HG02885 (cell line): ENCODE measurements around the gene CNGB1.
"Not testable (repeated sequence)": the region's sequence is repeated elsewhere in the genome, so short reads cannot be mapped to it uniquely, and the experiment has no call there.

Experiments used
- ATAC-seq: cut with Tn5 transposase; IDR thresholded peaks from one replicate; pipeline ENCODE4 v1.9.1; 2021; ENCODE audit warnings: mild to moderate bottlenecking; ENCODE audit not compliant: unreplicated experiment, poor library complexity

CNGB1 gene

GRCh38 chr16:57938936-57939871, 31.7 kb downstream of the CNGB1 start:
- no peak for ATAC-seq

- ATAC-seq = no peak
These were observed 32.4 kb downstream of the CNGB1 start for GRCh38 chr16:57938484-57938883.

- ATAC-seq = no peak
These were observed 33.1 kb downstream of the CNGB1 start for GRCh38 chr16:57937861-57938260.

- no peak for ATAC-seq
These were observed 35.0 kb downstream of the CNGB1 start for GRCh38 chr16:57935904-57936303.

GRCh38 chr16:57930533-57930932, 40.4 kb downstream of the CNGB1 start:
- no peak for ATAC-seq

GRCh38 chr16:57929250-57929649, 41.7 kb downstream of the CNGB1 start:
- ATAC-seq = no peak

GRCh38 chr16:57926041-57926440, 44.9 kb downstream of the CNGB1 start:
- ATAC-seq = no peak

GRCh38 chr16:57925310-57925709, 45.6 kb downstream of the CNGB1 start:
- no peak for ATAC-seq

GRCh38 chr16:57924514-57924913, 46.4 kb downstream of the CNGB1 start:
- ATAC-seq = no peak

- no peak for ATAC-seq
These were observed 47.1 kb downstream of the CNGB1 start for GRCh38 chr16:57923841-57924240.

- ATAC-seq = no peak
These were observed 47.5 kb downstream of the CNGB1 start for GRCh38 chr16:57923418-57923817.

GRCh38 chr16:57920880-57921229, 50.1 kb downstream of the CNGB1 start:
- ATAC-seq = no peak

GRCh38 chr16:57920215-57920879, 50.6 kb downstream of the CNGB1 start:
- ATAC-seq = no peak

- ATAC-seq = no peak
These were observed 51.9 kb downstream of the CNGB1 start for GRCh38 chr16:57918994-57919393.

GRCh38 chr16:57918444-57918843, 52.5 kb downstream of the CNGB1 start:
- no peak for ATAC-seq

- ATAC-seq = not testable (repeated sequence)
These were observed 53.0 kb downstream of the CNGB1 start for GRCh38 chr16:57917929-57918328.

- ATAC-seq = not testable (repeated sequence)
These were observed 53.4 kb downstream of the CNGB1 start for GRCh38 chr16:57917489-57917888.

- ATAC-seq = no peak
These were observed 54.0 kb downstream of the CNGB1 start for GRCh38 chr16:57916735-57917438.

GRCh38 chr16:57915811-57916488, 55.0 kb downstream of the CNGB1 start:
- no peak for ATAC-seq

GRCh38 chr16:57915267-57915666, 55.7 kb downstream of the CNGB1 start:
- no peak for ATAC-seq
